Stomach (tissue), 4 donors: ENCODE measurements around the gene GBX2.

ENCODE experiments used
- EP300 ChIP-seq: sonication (generic); formaldehyde crosslinking; IDR thresholded peaks from one replicate; pipeline ENCODE4 v1.6.1; 2017; ENCODE audit warnings: antibody characterized with exemption
- POLR2A ChIP-seq, 4 donors: fragments of 450-650 bp; IDR thresholded peaks; one replicate each; pipeline ENCODE4 v1.6.1; 2016; ENCODE audit warnings: antibody characterized with exemption in 4 of 4, control low read depth in 2 of 4, mild to moderate bottlenecking in 1 of 4, moderate library complexity in 1 of 4
- TF ChIP-seq, protein P1 (sequence below), 7 experiments: fragments of 450-650 bp in 4 of 7; fragments of 200-600 bp in 3 of 7; sonication (generic) in 3 of 7; IDR thresholded peaks; one replicate each; pipeline ENCODE4 v1.5.1; 2016 to 2019; ENCODE audit warnings: antibody characterized with exemption in 7 of 7, control low read depth in 2 of 7, mild to moderate bottlenecking in 1 of 7

DNA sequence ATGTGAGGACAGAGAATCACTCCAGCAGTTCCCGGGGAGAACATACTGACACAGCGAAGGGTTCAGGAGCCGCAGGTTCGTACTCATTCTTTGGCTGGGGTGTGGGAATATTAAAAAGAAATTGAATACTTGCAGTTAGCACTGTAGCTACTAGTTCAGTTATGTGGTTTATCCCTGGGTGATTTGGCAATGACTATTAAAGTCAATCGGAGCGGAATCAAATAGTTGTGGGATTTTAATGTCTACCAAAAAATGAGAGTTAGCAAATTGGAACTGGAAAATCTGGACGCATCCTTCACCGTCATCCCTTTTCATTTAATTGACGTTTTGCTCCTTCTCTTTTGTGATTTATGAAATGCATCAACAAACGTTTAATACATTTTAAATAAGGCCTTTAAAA, 50.8 kb downstream of the GBX2 start:
- TF ChIP-seq, protein P1, sequence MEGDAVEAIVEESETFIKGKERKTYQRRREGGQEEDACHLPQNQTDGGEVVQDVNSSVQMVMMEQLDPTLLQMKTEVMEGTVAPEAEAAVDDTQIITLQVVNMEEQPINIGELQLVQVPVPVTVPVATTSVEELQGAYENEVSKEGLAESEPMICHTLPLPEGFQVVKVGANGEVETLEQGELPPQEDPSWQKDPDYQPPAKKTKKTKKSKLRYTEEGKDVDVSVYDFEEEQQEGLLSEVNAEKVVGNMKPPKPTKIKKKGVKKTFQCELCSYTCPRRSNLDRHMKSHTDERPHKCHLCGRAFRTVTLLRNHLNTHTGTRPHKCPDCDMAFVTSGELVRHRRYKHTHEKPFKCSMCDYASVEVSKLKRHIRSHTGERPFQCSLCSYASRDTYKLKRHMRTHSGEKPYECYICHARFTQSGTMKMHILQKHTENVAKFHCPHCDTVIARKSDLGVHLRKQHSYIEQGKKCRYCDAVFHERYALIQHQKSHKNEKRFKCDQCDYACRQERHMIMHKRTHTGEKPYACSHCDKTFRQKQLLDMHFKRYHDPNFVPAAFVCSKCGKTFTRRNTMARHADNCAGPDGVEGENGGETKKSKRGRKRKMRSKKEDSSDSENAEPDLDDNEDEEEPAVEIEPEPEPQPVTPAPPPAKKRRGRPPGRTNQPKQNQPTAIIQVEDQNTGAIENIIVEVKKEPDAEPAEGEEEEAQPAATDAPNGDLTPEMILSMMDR (IDR thresholded peaks at IDR 0.05): no peak
- no peak for TF ChIP-seq POLR2A (IDR thresholded peaks at IDR 0.05)
- no peak for TF ChIP-seq EP300
